GM12878 (cell line): ENCODE data around the gene WFDC8. TPM values are rescaled to one million over a fixed set of nuclear protein-coding genes. Genes with fewer than 3 reads are reported as not detected.

Experiments
- ATAC-seq: fragments of 200-7000 bp; cut with Tn5 transposase; 3 replicates; pipeline ENCODE4 v1.9.1; 2020; ENCODE audit warnings: mild to moderate bottlenecking, moderate library complexity
- BruUV-seq: library from RNA; stranded (reverse); fragments of 400-500 nt; replicated peaks from 2 replicates; lab custom pipeline; 2021; lab: Mats Ljungman, UMichigan
- CTCF ChIA-PET: fragments of 300-600 bp; sonication (Branson Sonifier 250); formaldehyde crosslinking; extraction: SDS; loops from one replicate; lab custom pipeline; 2021; ENCODE audit warnings: inconsistent platforms; lab: Yijun Ruan, JAX
- POLR2A ChIA-PET: fragments of 350-600 bp; formaldehyde crosslinking; extraction: SDS; loops from one replicate; lab custom pipeline; 2021; ENCODE audit warnings: inconsistent platforms; lab: Charles Lee
- RAD21 ChIA-PET: fragments of 300-600 bp; sonication (Branson Sonifier 250); formaldehyde crosslinking; loops from one replicate; lab custom pipeline; 2023; ENCODE audit warnings: antibody characterized with exemption; ENCODE audit not compliant: unreplicated experiment; lab: Charles Lee
- SMC1A ChIA-PET: fragments of 300-600 bp; sonication (Branson Sonifier 250); formaldehyde crosslinking; loops from one replicate; lab custom pipeline; 2023; ENCODE audit not compliant: unreplicated experiment, uncharacterized antibody; lab: Charles Lee
- DNase-seq: peaks from one replicate; pipeline ENCODE4 v3.0.0-alpha.2; 2011; ENCODE audit warnings: low read depth, low spot score
- FAIRE-seq: peaks from 3 replicates; lab custom pipeline; 2011; peaks lifted over from hg19 to GRCh38; lab: Jason Lieb, UNC
- H2AFZ ChIP-seq: 2 replicates; pipeline ENCODE4 v1.6.0; 2011; ENCODE audit warnings: low read depth, low read length, control low read depth; ENCODE audit not compliant: control insufficient read depth
- H3K27ac ChIP-seq: 2 replicates; pipeline ENCODE4 v1.5.1; 2011; ENCODE audit warnings: control low read depth; ENCODE audit not compliant: control insufficient read depth, insufficient read depth
- H3K27me3 ChIP-seq, 2 experiments: replicated peaks in 1 of 2; 2 replicates each; pipeline versions ENCODE4 v1.6.0 to v1.6.1; 2011; ENCODE audit warnings: low read length in 1 of 2; ENCODE audit not compliant: control insufficient read depth in 2 of 2, insufficient read depth in 2 of 2
- H3K36me3 ChIP-seq, 2 experiments: 2 replicates each; pipeline ENCODE4 v1.5.1; 2011; ENCODE audit warnings: low read length in 1 of 2; ENCODE audit not compliant: control insufficient read depth in 2 of 2, insufficient read depth in 2 of 2
- H3K4me1 ChIP-seq: 2 replicates; pipeline ENCODE4 v1.6.1; 2011; ENCODE audit warnings: mild to moderate bottlenecking, low read length, moderate library complexity, mixed read lengths; ENCODE audit not compliant: control insufficient read depth, insufficient read depth
- H3K4me2 ChIP-seq: 2 replicates; pipeline ENCODE4 v1.6.0; 2011; ENCODE audit warnings: control low read depth; ENCODE audit not compliant: control insufficient read depth, insufficient read depth
- H3K4me3 ChIP-seq: fragments of 200-600 bp; sonication (generic); 2 replicates; pipeline ENCODE4 v1.5.1; 2016
- H3K79me2 ChIP-seq: 2 replicates; pipeline ENCODE4 v1.6.0; 2011; ENCODE audit warnings: low read length; ENCODE audit not compliant: control insufficient read depth, insufficient read depth
- H3K9ac ChIP-seq: 2 replicates; pipeline ENCODE4 v1.8.0; 2011; ENCODE audit warnings: low read length, control low read depth, mixed read lengths; ENCODE audit not compliant: control insufficient read depth, insufficient read depth
- H3K9me3 ChIP-seq: replicated peaks from 3 replicates; pipeline ENCODE4 v1.5.1; 2011; ENCODE audit warnings: mild to moderate bottlenecking, low read length; ENCODE audit not compliant: control insufficient read depth, insufficient read depth
- H4K20me1 ChIP-seq: 2 replicates; pipeline ENCODE4 v1.6.0; 2011; ENCODE audit not compliant: control insufficient read depth, insufficient read depth
- ASH2L ChIP-seq: fragments of 300-600, 200-600 bp; sonication (generic); IDR thresholded peaks from 2 replicates; pipeline ENCODE4 v1.6.1; 2017; ENCODE audit warnings: low read depth, mild to moderate bottlenecking, borderline replicate concordance
- FOXK2 ChIP-seq: fragments of 450-650 bp; IDR thresholded peaks from 2 replicates; pipeline ENCODE4 v1.6.1; 2017; ENCODE audit warnings: mild to moderate bottlenecking, moderate library complexity
- IKZF1 ChIP-seq: fragments of 450-650 bp; conservative IDR thresholded peaks from 2 replicates; pipeline ENCODE4 v1.6.1; 2017; ENCODE audit warnings: antibody characterized with exemption, mild to moderate bottlenecking
- NBN ChIP-seq: fragments of 450-650 bp; IDR thresholded peaks from 2 replicates; pipeline ENCODE4 v1.6.1; 2016
- NFXL1 ChIP-seq: fragments of 450-650 bp; IDR thresholded peaks from 2 replicates; pipeline ENCODE4 v1.6.1; 2017; ENCODE audit warnings: antibody characterized with exemption, mild to moderate bottlenecking, borderline replicate concordance
- NFYA ChIP-seq: IDR thresholded peaks from 2 replicates; pipeline ENCODE4 v1.6.1; 2011; ENCODE audit warnings: low read depth, mild to moderate bottlenecking, low read length, improper control_type of control experiment, borderline replicate concordance
- TCF7 ChIP-seq: IDR thresholded peaks from 2 replicates; pipeline ENCODE4 v1.6.1; 2014; ENCODE audit warnings: antibody characterized with exemption, borderline replicate concordance
- ZNF24 ChIP-seq: fragments of 450-650 bp; IDR thresholded peaks from 2 replicates; pipeline ENCODE4 v1.6.1; 2017; ENCODE audit warnings: antibody characterized with exemption, mild to moderate bottlenecking
- ZZZ3 ChIP-seq: IDR thresholded peaks from 2 replicates; pipeline ENCODE4 v1.6.1; 2011; ENCODE audit warnings: low read depth; ENCODE audit not compliant: control insufficient read depth, insufficient read length
- WGBS: methylation state at CpG from one replicate; pipeline ENCODE4 v1.1.6; 2016; ENCODE audit warnings: low lambda C conversion rate; ENCODE audit not compliant: insufficient replicate concordance, insufficient coverage; ENCODE audit errors: missing lambda C conversion rate; 5-methylcytosine and 5-hydroxymethylcytosine counted together
- in situ Hi-C: fragments of 300-500 bp; cut with MboI; formaldehyde crosslinking; loops from 9 replicates; pipeline ENCODE4 v1.14.3; 2018; ENCODE audit warnings: mixed read lengths
- intact Hi-C: fragments of 100-400 bp; cut with micrococcal nuclease; formaldehyde crosslinking; loops from one replicate; pipeline ENCODE4 v1.14.2; 2022; ENCODE audit not compliant: unreplicated experiment
- polyA plus RNA-seq, 11 experiments: library from polyadenylated mRNA; depleted of rRNA in 4 of 11; unstranded in 6 of 11; stranded (reverse) in 5 of 11; fragments of >200 nt; fragmentation: Nextera tagmentation in 4 of 11; fragmentation: Illumina TruSeq in 1 of 11; extraction: Ambion mirVana in 4 of 11; extraction: Trizol in 1 of 11; gene quantifications; 1 replicate in 1 of 11; 2 replicates in 10 of 11; pipeline versions ENCODE4 v1.2.1 to v1.2.3, GENCODE V29; 2011 to 2016; ENCODE audit warnings: inconsistent platforms in 2 of 11, missing spikeins in 2 of 11, low read depth in 1 of 11
- total RNA-seq, 4 experiments: library from RNA; depleted of rRNA in 3 of 4; stranded (reverse); fragments of >200 nt in 3 of 4; fragmentation: Illumina TruSeq in 1 of 4; extraction: Trizol in 1 of 4; gene quantifications; 2 replicates each; pipeline versions ENCODE4 v1.2.1 to v1.2.3, GENCODE V29; 2013 to 2021
- TF ChIP-seq, protein P1 (sequence below): IDR thresholded peaks from 2 replicates; pipeline ENCODE4 v1.6.1; 2011; ENCODE audit warnings: low read depth, low read length, improper control_type of control experiment, borderline replicate concordance
- TF ChIP-seq, protein P2 (sequence below): fragments of 150-350 bp; IDR thresholded peaks from 2 replicates; pipeline ENCODE4 v1.6.1; 2014; ENCODE audit warnings: mild to moderate bottlenecking, low read depth, low read length
- TF ChIP-seq, protein P3 (sequence below): fragments of 450-650 bp; conservative IDR thresholded peaks from 2 replicates; pipeline ENCODE4 v1.6.1; 2017; ENCODE audit warnings: mild to moderate bottlenecking, moderate library complexity

Gene WFDC8
- total and polyA plus RNA-seq, 10 of the 15 experiments (the other 5 are each of a cell fraction or from before 2014, with no cell fraction given), result not detected

DNA sequence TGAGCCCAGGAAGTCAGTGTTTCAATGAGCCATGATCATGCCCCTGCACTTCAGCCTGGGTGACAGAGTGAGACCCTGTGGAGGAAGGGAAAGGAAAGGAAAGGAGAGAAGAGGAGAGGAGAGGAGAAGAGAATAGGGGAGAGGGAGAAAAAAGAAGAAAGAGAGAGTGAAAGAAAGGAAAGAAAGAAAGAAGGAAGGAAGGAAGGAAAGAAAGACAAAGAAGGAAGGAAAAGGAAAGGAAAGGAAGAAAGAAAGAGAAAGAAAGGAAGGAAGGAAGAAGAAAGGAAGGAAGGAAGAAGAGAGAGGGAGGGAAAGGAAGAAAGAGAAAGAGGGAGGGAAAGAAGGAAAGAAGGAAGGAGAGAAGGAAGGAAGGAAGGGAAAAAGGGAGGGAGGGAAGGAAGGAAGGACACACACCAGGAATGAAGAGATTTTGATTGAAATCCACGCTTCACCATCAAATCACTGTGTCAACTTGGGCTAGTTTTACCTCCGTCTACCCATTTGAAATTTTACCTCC, 14.3 kb downstream of the WFDC8 start:
- no peak for FAIRE-seq
- H4K20me1 ChIP-seq, result no peaks in the 10 kb centered on the region
- peaks cover 0 to 3% of the 10 kb centered on the region in 2 experiments; a peak in 2 of 4 replicates for H3K27me3 ChIP-seq
- no peak overlapping the region for H3K4me2 ChIP-seq
- no peaks in the 10 kb centered on the region for H3K79me2 ChIP-seq
- no TSS peak for BruUV-seq
- SMC1A ChIA-PET, result no interaction called here
- no peaks in the 10 kb centered on the region for H3K36me3 ChIP-seq
- H2AFZ ChIP-seq, result no peak overlapping the region
- WGBS, result 20% methylated on average over 2 of the region's 2 CpGs
- no peak for TF ChIP-seq ZNF24
- TF ChIP-seq, protein P1, sequence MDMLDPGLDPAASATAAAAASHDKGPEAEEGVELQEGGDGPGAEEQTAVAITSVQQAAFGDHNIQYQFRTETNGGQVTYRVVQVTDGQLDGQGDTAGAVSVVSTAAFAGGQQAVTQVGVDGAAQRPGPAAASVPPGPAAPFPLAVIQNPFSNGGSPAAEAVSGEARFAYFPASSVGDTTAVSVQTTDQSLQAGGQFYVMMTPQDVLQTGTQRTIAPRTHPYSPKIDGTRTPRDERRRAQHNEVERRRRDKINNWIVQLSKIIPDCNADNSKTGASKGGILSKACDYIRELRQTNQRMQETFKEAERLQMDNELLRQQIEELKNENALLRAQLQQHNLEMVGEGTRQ, result no peak
- POLR2A ChIA-PET, result no interaction called here
- H3K9me3 ChIP-seq, result no peaks in the 10 kb centered on the region
- in situ Hi-C loops (no loop called here), intact Hi-C loops (no loop called here)
- H3K27ac ChIP-seq, result no peak overlapping the region
- no peak for ATAC-seq
- H3K9ac ChIP-seq, result no peak overlapping the region
- RAD21 ChIA-PET, result no interaction called here
- no peaks in the 10 kb centered on the region for H3K4me1 ChIP-seq
- no peak overlapping the region for H3K4me3 ChIP-seq
- DNase-seq, result no peak
- CTCF ChIA-PET, result no interaction called here

DNA sequence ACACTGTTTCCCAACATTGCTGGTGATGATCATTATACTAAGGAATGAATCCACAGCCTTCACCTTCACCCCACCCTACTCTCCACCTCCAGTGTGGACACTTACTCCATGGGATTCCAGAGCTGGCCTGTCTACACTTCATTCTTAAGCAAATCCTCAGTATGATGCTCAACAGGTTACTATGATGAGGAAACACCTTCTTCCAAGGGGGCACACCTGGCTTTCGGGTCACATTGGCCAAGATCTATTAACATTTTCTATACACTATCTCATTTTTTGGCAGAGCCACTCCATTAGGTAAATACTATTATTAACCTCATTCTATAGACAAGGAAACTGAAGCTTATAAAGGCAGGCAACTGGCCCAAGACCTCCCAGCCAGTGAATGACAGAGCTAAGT, 23.9 kb downstream of the WFDC8 start:
- in situ Hi-C loops, result no loop called here
- no peak overlapping the region for H3K4me3 ChIP-seq
- no peaks in the 10 kb centered on the region for H3K9me3 ChIP-seq
- no peak for FAIRE-seq
- H3K27me3 ChIP-seq, result peaks cover 0 to 2% of the 10 kb centered on the region in 2 experiments; a peak in 1 of 4 replicates
- ChIA-PET POLR2A (no interaction called here), CTCF (interaction anchor here (0.6 to 0.7 kb wide), 2 partner anchors 118 to 277 kb away, joined by 3 to 4 read pairs; no protein-coding TSS in a partner anchor), SMC1A (no interaction called here)
- no peaks in the 10 kb centered on the region for H3K36me3 ChIP-seq
- no peak for ATAC-seq
- H2AFZ ChIP-seq, result no peak overlapping the region
- H3K79me2 ChIP-seq, result no peaks in the 10 kb centered on the region
- WGBS, result 0% methylated on average over 1 of the region's 1 CpG
- no peak overlapping the region for H3K4me2 ChIP-seq
- H3K27ac ChIP-seq, result no peak overlapping the region
- H4K20me1 ChIP-seq, result no peaks in the 10 kb centered on the region
- no peak overlapping the region for H3K9ac ChIP-seq
- TF ChIP-seq FOXK2 (no peak), ZZZ3 (no peak), IKZF1 (no peak), NBN (no peak), NFXL1 (no peak), TCF7 (no peak), ASH2L (no peak), NFYA (no peak)
- TF ChIP-seq, protein P2, sequence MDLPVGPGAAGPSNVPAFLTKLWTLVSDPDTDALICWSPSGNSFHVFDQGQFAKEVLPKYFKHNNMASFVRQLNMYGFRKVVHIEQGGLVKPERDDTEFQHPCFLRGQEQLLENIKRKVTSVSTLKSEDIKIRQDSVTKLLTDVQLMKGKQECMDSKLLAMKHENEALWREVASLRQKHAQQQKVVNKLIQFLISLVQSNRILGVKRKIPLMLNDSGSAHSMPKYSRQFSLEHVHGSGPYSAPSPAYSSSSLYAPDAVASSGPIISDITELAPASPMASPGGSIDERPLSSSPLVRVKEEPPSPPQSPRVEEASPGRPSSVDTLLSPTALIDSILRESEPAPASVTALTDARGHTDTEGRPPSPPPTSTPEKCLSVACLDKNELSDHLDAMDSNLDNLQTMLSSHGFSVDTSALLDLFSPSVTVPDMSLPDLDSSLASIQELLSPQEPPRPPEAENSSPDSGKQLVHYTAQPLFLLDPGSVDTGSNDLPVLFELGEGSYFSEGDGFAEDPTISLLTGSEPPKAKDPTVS, result no peak
- TF ChIP-seq, protein P3, sequence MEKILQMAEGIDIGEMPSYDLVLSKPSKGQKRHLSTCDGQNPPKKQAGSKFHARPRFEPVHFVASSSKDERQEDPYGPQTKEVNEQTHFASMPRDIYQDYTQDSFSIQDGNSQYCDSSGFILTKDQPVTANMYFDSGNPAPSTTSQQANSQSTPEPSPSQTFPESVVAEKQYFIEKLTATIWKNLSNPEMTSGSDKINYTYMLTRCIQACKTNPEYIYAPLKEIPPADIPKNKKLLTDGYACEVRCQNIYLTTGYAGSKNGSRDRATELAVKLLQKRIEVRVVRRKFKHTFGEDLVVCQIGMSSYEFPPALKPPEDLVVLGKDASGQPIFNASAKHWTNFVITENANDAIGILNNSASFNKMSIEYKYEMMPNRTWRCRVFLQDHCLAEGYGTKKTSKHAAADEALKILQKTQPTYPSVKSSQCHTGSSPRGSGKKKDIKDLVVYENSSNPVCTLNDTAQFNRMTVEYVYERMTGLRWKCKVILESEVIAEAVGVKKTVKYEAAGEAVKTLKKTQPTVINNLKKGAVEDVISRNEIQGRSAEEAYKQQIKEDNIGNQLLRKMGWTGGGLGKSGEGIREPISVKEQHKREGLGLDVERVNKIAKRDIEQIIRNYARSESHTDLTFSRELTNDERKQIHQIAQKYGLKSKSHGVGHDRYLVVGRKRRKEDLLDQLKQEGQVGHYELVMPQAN, result no peak
- TF ChIP-seq, all 136 proteins: peak for 0
- no peaks in the 10 kb centered on the region for H3K4me1 ChIP-seq
- RAD21 ChIA-PET, result no interaction called here
- BruUV-seq, result no TSS peak
- intact Hi-C loops, result no loop called here
- DNase-seq, result no peak
